COLO668 (cell line): ENCODE results near the gene TRAT1.
"Not testable (repeated sequence)": the region's sequence is repeated elsewhere in the genome, so short reads cannot be mapped to it uniquely, and the experiment has no call there.

Experiments
- DNase-seq: peaks from one replicate; lab custom pipeline; 2025; ENCODE audit not compliant: unreplicated experiment; lab: John Stamatoyannopoulos, UW

Gene TRAT1, protein sequence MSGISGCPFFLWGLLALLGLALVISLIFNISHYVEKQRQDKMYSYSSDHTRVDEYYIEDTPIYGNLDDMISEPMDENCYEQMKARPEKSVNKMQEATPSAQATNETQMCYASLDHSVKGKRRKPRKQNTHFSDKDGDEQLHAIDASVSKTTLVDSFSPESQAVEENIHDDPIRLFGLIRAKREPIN

DNA sequence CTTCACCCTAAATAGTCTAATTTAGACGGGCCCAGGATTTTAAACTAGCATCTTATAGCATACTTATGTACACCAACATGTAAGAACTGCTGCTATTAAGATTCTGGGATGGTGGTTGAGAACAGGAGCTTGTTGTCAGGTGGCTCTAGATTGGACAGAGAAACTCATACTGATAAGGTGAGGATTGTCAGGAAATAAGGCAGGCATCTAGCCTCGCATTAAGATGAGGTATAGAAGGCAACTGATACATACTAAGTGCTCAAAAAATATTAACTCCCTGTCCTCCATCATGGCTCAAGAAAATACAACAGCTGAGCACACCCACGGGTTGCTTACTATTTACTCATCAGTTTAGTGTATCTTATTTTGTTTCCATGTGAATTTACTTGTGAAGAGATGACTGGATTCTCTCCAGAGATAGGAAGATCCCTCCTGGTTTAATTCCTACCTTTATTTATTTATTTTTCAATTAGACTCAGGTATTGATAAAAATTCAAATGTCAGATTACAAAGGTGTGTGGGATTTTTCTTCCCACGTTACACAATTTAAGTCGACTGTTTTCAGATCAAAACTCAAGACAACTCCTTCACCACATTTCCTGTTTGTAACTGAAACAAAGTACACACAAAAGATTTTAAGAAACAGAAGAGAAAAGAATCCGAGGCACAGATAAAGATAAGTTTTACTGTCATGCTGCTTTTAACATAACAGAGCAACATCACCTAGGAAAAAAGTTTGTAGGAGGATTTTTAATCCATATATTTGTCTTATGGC, at the start of gene TRAT1:
TSS of gene TRAT1 (plus strand) at position 664 of the 775 bp plus-strand sequence. CDS start 142 bp downstream, outside the sequence.
- no peak for DNase-seq

DNA sequence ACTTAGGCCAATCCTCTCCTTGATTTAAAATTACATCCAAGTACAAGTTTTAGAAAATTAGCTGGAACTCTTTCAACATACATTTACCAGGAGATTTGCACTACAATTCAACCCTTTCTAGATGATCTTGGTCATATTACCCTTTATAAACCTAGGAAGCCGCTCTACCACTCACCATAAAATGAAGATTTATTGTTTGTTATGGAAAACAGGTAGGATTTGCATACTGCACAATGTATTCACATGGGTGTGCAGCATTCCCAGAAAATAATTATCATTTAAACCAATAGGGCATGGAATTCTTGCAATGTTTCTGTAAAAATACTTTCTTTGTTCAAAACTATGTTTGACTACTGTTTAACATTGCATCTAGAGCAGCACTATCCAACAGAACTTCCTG, 46.9 kb upstream of the TRAT1 start:
- no peak for DNase-seq

DNA sequence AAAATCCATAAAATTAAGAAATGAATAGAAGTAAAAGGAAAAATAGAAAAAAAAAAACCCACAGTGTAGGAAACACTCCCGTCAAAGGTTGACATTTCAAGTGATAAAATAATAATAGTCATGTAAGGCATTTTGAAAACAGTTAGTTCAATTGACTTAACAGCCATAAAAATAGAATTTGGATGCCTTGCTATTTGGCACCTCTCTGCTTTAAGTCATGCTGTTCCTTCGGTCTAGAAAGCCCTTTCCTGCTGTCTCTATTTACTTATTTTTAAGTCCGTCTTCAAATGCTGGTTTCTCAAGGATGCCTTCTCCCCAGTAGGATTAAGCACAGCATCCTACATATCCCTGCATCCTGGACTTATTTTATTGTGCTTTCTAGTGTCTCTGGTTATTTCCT, 43.1 kb upstream of the TRAT1 start:
- no peak for DNase-seq

DNA sequence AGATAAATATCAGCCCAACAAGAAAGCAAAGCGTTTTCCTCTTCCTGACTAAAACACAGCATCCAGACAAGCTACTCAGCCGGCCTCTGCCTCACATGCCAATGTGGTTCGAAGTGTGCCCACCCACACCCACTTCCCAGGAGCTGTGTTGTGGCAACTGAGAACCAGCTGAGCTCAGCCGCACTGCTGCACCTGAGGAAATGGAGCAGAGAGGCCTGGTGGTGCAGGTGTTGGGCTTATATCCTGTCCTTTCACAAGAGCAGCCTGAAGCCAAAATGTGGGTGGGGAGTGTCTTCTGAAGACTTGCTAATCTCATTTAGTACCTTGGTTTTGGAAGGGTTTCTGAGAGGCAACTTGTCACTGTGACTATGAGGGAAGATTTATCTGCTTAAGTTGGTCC, 42.4 kb upstream of the TRAT1 start:
- DNase-seq: no peak

DNA sequence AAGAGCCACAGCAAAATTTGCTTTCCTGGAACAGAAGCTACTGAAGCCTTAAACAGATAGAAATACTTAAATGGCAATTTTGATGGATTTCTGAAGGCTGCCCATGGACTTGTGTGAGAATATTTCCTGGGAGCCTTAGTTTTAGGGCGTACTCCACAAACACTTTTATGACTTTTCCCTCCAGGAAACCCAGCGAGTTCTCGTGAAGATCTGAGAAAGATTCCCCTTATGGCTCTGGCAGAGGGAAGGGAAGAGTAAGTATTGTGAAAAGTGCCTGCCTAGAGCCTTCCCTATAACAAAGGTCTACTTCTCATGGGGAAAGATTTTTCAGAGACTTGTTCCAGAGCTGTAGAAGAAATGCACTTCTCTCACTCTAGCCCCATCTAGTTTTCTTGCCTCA, 31.1 kb upstream of the TRAT1 start:
- DNase-seq: no peak

DNA sequence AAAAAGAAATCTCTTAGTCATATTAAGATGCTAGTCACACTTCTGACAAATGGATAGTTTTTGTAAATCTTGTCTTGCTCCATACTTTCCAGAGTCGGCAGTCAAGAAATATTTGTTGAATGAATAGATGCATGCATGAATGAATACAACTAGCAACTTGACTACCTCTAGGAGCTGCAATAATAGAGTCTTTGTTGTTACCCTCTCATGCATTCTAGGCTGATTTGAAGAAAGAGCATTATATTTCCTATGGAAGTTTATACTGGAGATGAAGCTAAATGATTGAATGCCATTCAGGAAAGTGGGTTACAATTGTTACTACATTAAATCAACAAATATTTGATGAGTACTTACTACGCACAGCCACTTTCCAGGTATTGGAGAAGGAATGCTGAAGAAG, 18.1 kb upstream of the TRAT1 start:
- DNase-seq: no peak

DNA sequence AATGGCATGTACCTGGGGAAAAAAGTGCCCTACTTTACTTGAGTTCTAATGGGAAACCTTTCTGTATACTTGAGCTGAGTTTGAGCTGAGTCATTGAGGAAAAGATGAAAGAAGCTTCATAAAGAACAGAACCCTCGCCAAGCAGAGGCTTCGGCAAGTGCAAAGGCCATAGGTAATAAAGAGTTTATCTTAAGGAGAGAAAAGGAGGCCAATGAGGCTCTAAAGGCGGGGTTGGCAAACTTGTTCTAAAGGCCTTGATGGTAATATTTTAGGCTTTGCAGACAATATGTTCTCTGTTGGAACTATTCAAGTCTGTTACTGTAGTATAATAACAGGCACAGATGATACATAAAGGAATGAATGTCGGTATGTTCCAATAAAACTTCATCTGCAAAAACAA, 17.6 kb upstream of the TRAT1 start:
- no peak for DNase-seq

DNA sequence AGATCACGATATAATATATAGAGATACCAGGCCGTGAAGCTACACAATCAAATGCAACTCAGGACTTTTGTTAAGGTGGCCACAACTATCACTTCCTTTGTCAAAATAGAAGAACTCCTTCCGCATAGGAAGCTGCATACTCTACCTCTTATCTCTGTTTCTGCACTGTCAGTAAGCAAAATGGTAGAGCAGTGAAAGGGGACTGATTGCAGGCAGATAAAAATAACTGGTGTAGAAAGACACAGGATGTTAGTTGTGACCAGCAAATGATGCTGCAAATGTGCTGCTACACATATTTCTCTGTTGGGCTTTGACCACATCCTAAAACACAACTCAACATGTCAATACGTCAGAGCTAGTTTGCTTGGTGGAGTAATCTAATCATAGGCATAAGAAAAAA, 16.3 kb upstream of the TRAT1 start:
- DNase-seq: no peak

DNA sequence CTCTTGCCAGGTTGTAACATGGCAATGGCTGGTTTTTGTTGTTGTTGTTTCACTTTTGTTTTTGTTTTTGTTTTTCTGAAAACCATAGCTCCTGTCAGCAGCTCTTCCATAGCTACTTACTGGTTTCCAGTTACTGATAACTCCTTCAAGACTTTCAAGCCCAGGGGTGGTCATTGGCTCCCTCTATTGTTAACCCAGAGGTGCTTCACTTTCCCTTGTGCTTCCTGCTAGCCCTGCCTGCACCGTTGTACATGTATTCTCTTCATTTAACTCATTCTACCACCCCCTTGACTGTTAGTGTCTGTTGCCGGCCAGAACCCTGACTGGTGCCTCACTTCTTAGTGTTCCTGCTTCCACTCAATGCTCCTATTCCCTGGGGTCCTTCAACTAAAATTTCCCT, 4.2 kb upstream of the TRAT1 start:
- DNase-seq: peak; percentile 1

DNA sequence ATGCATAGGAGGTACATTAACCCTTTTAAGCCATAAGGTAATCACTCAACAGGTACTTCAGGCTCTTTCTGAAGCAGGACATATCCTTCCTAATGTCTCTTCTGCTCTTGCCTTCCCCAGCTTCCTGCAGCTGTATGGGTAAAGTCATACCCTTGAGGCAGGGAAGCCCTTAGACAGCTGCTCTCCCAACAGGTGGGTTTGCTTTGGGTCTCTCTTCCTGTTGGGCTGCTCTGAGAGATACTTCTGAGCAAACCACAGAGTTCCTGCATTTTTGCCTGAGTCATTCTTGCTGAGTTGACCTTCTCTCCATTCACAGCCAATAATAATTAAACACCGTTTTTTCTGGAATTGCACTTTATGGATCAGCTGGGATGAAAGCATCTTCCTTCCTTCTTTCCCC, 2.0 kb upstream of the TRAT1 start:
- DNase-seq: peak; percentile 7

DNA sequence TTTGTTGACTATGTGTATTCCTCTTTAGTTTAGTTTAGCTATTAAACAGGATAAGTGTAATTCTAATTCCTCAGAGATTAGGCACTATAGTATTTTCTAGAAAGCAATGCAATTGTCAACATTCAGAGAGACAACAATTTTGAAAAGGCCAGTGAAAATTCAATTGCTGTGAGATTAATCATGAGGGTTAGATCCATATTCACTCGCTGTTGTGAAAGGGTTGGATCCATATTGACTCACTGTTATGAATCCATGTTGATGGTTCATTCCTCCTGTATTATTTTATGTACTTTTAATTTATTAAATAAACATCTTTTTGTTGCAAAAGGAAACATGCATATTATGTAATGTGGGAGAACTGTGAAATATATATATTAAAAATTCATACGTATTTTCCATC, 641 bp downstream of the TRAT1 start:
- no peak for DNase-seq

DNA sequence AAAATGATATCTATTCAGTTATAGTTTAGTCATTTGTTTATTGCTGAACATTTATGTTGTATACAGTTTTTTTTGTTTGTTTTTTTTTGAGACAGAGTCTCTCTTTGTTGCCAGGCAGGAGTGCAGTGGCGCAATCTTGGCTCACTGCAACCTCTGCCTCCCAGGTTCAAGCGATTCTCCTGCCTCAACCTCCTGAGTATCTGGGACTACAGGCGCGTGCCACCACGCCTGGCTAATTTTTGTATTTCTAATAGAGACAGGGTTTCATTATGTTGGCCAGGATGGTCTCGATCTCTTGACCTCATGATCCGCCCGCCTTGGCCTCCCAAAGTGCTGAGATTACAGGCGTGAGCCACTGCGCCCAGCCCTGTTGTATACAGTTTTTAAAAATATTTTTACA, 1.2 kb downstream of the TRAT1 start:
- not testable (repeated sequence) for DNase-seq

DNA sequence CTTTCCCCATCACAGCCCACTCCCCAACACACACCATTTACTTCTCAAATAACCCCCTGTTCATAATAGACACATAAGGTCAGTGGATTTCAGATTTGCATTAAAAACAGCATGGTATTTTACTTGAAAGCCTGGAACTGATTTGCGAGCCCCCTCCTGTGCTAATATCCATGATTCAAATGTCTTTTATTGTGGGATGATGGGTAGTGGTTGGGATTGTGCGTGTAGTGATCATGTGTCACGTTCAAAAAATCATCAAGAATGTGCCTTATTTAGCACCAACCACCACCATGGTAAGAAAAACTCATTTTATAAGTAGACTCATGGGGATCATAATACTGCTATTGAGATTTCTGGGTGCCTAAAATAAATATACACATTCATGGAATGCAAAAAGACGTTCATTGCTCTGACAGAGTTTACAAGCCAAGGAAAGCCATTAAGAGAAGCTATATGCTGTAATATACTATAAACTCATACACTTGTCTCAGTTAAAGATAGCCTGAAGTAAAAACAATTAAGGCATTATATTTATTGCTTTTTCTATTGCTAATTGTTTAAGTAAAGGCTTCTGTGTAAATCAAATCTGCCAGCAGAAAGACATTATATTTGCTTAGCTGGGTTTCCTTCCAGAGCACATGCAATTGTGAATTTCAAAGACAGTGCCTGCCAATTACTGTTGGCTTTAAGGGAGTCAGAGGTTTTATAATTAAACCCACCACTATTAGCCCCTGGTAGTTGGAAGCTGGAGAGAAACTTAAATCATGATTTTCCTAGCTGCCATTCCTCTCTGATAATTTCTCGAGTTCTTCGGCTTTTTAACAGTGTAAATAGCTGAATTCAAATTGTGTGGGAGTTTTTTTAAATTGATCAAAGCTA, 4.0 kb downstream of the TRAT1 start:
- no peak for DNase-seq

DNA sequence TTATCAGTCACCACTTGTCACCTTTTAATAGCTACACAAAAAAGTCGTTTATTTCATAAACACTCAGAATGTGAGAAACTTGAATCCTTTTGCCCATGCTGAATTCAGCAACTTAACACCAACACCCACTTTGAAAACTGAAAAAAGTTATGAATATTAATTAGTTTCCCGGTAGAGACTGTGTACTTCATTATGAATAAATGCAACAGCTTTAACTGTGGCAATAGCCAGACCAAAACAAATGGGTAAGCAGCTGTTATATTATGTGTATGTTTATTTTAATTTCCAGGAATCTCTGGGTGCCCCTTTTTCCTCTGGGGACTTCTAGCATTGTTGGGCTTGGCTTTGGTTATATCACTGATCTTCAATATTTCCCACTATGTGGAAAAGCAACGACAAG, 7.8 kb downstream of the TRAT1 start:
- DNase-seq: no peak

DNA sequence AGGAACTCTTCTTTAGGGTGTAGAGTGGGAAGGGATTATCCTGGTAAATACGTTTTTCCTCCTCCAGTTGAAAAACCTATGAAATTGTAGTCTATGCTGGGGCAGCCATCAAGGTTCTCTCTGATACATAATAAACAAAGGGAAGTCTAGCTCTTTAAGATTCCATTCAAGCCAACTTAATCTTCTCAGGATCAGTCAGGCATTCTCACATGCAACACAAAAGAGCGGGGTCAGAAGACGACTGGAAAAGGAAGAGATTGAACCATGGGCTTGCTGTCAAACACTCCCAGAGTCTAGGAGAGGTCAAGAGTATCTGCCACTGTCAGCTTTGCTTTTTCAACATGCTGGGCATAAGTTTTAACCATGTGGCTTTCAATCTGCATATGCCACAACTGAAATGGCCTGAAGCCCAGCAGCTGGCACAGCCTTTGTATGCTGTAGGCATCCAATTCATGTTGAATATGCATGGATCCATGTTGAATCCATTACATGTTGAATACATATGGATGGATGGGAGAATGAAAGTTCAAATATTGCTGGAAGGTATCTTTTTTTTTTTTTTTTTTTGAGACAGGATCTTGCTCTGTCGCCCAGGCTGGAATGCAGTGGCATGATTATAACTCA, 8.5 kb downstream of the TRAT1 start:
- DNase-seq: no peak

DNA sequence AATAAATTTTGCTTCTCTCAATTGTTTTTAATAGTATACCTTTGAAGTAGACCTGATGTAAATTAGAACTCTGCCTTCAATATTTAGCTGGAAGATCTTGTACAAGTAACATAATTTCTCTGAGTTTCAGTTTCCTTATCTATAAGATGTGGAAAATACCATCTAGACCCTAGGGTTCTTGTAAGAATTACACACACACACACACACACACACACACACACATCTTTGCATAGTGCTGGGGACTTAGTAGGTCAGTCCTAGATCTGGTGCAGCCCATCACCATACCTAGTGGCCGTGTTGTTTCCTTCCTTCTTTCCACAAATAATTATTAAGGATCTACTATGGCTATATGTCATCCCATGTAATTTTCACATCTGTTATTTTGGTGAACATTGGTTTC, 11.0 kb downstream of the TRAT1 start:
- no peak for DNase-seq

DNA sequence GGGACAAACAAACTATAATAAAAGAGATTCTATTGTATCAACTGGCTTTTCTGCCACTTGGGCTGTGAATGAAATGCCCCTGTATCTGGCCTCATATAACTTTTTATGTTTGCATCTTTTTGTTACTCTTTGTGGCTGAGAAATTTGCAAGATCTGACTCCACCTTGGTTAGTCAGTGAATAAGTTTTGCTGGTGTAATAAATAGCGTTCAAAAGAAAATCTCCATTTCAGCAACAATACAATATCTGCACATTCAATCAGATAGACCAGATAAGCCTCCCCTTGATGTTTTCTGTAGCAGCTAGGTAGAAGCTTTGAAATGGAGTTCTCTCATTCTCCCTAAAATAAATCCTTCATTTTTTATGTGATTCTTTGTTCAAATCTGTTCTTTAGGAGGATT, 12.0 kb downstream of the TRAT1 start:
- DNase-seq: no peak

DNA sequence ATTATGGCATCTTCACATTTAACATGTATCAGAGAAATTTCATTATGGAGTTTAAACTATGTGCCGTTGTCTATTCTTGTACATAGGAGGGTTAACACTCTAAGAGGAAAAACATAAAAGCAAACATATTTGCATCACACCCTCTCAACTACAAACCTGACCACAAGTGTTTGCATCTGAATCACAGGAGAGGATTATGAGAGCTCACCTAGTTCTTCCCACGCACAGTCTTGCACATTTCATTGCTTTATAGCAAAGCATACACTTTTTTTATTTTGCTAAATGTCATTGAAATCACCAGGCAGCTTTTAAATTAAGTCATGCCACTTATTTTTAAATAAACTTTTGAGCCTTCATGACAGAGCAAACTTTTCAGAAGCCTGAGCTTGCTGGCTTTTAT, 12.5 kb downstream of the TRAT1 start:
- no peak for DNase-seq

DNA sequence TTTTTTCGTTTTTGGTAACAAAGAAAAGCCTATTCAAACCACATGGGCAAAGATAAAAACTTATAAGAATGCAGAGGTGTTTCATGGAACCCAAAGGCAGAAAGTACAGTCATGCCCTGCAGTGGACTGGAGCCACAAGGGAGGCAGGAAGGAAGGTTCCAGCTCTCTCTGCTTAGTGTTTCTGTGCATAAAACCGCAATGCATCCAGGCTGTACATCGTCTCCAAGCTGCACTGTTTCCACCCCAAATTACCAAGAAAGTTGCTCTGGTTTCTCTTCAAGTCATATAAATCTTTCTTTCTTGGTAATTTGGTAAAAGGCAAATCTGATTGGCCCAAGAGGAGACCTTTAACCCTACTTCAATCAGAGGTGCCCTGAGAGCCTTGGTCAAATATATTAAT, 15.8 kb downstream of the TRAT1 start:
- no peak for DNase-seq

DNA sequence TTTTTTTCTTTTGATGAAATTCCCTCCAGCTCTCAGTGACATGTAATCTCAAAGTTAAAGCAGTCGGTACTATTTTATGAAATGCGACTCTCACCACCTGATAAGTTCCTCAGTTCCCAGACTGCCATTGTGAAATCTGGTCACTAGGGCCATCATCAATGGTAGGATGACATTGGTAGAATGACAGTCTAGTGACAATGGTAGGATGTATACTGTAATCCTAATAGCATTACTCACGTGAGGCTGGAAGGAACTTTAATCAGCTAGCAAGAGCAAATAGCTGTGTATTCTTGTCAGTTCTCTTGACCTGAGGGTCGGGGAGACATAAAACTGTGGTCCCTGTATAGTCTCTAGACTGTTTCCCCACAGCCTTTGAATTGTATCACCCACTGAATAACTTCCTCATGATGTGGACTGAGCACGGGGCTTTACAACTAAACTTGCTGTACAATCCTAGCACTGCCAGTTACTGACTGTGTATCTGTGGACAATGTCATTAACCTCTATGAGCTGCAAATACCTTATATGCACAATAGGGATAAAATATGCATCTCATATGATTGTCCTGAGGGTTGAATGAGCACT, 23.2 kb downstream of the TRAT1 start:
- DNase-seq: no peak

DNA sequence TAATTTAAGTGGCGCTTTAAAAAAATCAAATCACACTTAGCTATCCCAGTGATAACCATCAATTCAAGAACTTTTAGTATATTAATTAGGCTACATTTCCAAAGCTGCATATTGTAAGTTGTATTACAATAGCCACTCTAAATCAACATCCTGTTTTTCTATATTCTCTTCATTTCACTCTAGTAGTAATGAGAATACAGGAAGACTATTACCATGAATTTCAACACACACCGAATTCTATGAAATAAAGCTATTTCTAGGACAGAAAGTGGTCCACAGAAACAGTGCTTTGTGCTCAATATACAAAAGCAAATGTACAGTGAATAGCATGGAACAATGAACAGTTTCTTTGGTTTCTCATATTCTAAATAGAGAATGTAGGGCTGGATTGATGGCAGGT, 24.6 kb downstream of the TRAT1 start:
- DNase-seq: no peak
